Measurements from ENCODE around the gene DUSP8. TPM values are rescaled to one million over a fixed set of nuclear protein-coding genes. Genes with fewer than 3 reads are reported as not detected.
"Not testable (repeated sequence)": the region's sequence is repeated elsewhere in the genome, so short reads cannot be mapped to it uniquely, and the experiment has no call there.

The DUSP8 gene
- total RNA-seq, 2 donors from 2014 or later = 79.5 to 90.1 TPM

- Mint-ChIP-seq H3K36me3 (ENCODE audit: low read depth) (peaks cover 5% of the 10 kb centered on the region), H3K4me3 (no peak overlapping the region), H3K27ac (no peak overlapping the region), H3K4me1 (peaks cover 28% of the 10 kb centered on the region), H3K27me3 (peaks cover 67% of the 10 kb centered on the region)
- no peak for ATAC-seq
- DNase-seq = no peak
- H3K9me3 ChIP-seq (ENCODE audit: control insufficient read depth, low read length, poor library complexity, severe bottlenecking) = no peaks in the 10 kb centered on the region
Observed at GRCh38 chr11:1598816-1599215, 26.7 kb upstream of the DUSP8 start.

DNA sequence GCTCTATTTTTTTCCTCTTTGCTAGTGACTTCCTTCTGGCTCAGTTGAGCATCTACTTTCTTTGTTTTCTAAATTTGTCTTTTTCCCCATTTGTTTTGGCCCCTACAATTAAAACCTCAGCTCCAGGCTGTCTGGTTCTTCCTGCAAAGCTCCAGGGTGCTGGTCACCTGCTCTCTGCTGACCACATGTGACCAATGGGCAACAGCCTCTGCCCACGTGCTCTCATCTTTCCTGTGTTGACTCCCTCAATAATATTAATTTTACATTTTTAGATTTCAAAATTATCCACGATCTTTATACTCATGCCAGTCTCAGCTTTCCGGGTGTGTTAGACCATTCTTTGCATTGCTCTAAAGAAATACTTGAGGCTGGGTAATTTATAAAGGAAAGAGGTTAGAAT is 26.3 kb upstream of the DUSP8 start:
- H3K4me1 Mint-ChIP-seq = peaks cover 24% of the 10 kb centered on the region
- DNase-seq; ATAC-seq; H3K27ac Mint-ChIP-seq; H3K4me3 Mint-ChIP-seq; H3K36me3 Mint-ChIP-seq (ENCODE audit: low read depth); H3K9me3 ChIP-seq (ENCODE audit: control insufficient read depth, low read length, poor library complexity, severe bottlenecking): not testable (repeated sequence)
- H3K27me3 Mint-ChIP-seq = peaks cover 62% of the 10 kb centered on the region

- peaks cover 2% of the 10 kb centered on the region for H3K36me3 Mint-ChIP-seq (ENCODE audit: low read depth)
- ATAC-seq (no peak), DNase-seq (no peak)
- no peak within 1 kb of the TSS for H3K27ac Mint-ChIP-seq
- no peaks in the 10 kb centered on the region for H3K9me3 ChIP-seq (ENCODE audit: control insufficient read depth, low read length, poor library complexity, severe bottlenecking)
- peaks cover 23% of the 10 kb centered on the region for H3K4me1 Mint-ChIP-seq
- H3K27me3 Mint-ChIP-seq = peaks cover 58% of the 10 kb centered on the region
- H3K4me3 Mint-ChIP-seq = no peak within 1 kb of the TSS
Observed at GRCh38 chr11:1597994-1598380, 25.9 kb upstream of the DUSP8 start, which contains the start of gene KRTAP5-2. Gene KRTAP5-2, minus strand, starts transcription at chr11:1598294. Its CDS starts 44 bp downstream, at chr11:1598250.

GRCh38 chr11:1597331-1597993 is 25.4 kb upstream of the DUSP8 start:
- Mint-ChIP-seq H3K4me3 (no peak overlapping the region), H3K4me1 (peaks cover 23% of the 10 kb centered on the region), H3K27me3 (peaks cover 56% of the 10 kb centered on the region), H3K27ac (no peak overlapping the region), H3K36me3 (ENCODE audit: low read depth) (peaks cover 2% of the 10 kb centered on the region)
- H3K9me3 ChIP-seq (ENCODE audit: control insufficient read depth, low read length, poor library complexity, severe bottlenecking) = no peaks in the 10 kb centered on the region
- no peak for DNase-seq
- ATAC-seq = no peak

GRCh38 chr11:1596576-1597121 is 24.6 kb upstream of the DUSP8 start:
- H3K27ac Mint-ChIP-seq; ATAC-seq; H3K9me3 ChIP-seq (ENCODE audit: control insufficient read depth, low read length, poor library complexity, severe bottlenecking); H3K36me3 Mint-ChIP-seq (ENCODE audit: low read depth); DNase-seq; H3K4me3 Mint-ChIP-seq: not testable (repeated sequence)
- H3K4me1 Mint-ChIP-seq = peaks cover 23% of the 10 kb centered on the region
- peaks cover 52% of the 10 kb centered on the region for H3K27me3 Mint-ChIP-seq

DNA sequence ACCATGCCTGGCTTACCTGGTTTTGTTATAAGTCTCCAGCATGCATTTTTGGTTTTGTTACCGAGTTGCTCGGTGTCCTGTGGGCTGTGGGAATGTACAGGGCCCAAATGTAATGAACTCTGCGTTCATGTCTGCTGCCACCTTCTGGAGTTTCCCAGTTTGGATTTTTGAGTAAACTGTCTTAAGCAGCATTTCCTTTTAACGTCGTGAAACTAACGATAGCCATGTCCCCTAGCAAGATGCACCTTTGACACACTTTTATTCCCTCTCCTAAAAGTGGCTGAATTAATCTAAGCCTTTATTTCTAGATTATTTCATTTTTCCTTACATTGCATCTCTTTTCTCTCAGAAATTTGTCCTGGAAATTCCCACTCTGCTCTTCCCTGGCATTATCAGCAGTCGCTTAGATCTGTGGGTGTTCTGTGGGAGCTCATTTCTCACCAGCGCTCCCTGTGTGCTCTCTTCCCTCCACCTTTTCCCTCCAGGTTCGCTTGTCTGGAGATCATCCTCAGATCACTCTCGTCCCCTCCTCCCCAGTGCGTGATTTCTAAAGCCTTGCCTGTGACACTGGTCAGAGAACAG is 24.0 kb upstream of the DUSP8 start:
- not testable (repeated sequence) for DNase-seq; H3K9me3 ChIP-seq (ENCODE audit: control insufficient read depth, low read length, poor library complexity, severe bottlenecking); ATAC-seq; H3K27ac Mint-ChIP-seq; H3K4me3 Mint-ChIP-seq; H3K36me3 Mint-ChIP-seq (ENCODE audit: low read depth)
- peaks cover 47% of the 10 kb centered on the region for H3K27me3 Mint-ChIP-seq
- H3K4me1 Mint-ChIP-seq = peaks cover 23% of the 10 kb centered on the region

GRCh38 chr11:1592628-1593027 is 20.6 kb upstream of the DUSP8 start:
- no peaks in the 10 kb centered on the region for H3K9me3 ChIP-seq (ENCODE audit: control insufficient read depth, low read length, poor library complexity, severe bottlenecking)
- DNase-seq = no peak
- H3K27ac Mint-ChIP-seq = no peak overlapping the region
- H3K4me1 Mint-ChIP-seq = peaks cover 31% of the 10 kb centered on the region
- no peak for ATAC-seq
- H3K27me3 Mint-ChIP-seq = peaks cover 22% of the 10 kb centered on the region
- H3K4me3 Mint-ChIP-seq = no peak overlapping the region
- H3K36me3 Mint-ChIP-seq (ENCODE audit: low read depth) = peaks cover 6% of the 10 kb centered on the region

DNA sequence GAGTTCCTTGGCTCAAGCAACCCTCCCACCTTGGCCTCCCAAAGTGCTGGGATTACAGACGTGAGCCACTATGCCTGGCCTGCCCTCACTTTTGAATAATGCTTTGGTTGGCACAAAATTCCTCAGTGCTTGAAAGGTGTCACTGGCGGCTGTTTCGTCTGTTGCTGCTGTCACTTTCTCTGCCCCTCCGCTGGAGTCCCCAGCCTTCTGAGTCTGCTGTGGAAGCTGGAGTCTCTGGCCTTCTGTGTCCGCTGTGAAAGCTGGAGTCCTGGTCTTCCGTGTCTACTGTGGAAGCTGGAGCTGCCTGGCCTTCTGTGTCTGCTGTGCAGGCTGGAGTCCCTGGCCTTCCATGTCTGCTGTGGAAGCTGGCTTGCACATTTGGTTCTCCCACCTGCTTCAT is 17.9 kb upstream of the DUSP8 start:
- no peaks in the 10 kb centered on the region for H3K9me3 ChIP-seq (ENCODE audit: control insufficient read depth, low read length, poor library complexity, severe bottlenecking)
- no peak for ATAC-seq
- H3K4me3 Mint-ChIP-seq = peak overlapping the region; percentile 31
- H3K27me3 Mint-ChIP-seq = peaks cover under 1% of the 10 kb centered on the region
- H3K4me1 Mint-ChIP-seq = peaks cover 19% of the 10 kb centered on the region
- peaks cover 4% of the 10 kb centered on the region for H3K36me3 Mint-ChIP-seq (ENCODE audit: low read depth)
- H3K27ac Mint-ChIP-seq = peak overlapping the region; percentile 83
- no peak for DNase-seq

GRCh38 chr11:1589191-1589963 is 17.3 kb upstream of the DUSP8 start:
- Mint-ChIP-seq H3K4me1 (peaks cover 16% of the 10 kb centered on the region), H3K27ac (peak overlapping the region; percentile 83), H3K4me3 (peak overlapping the region; percentile 63)
- H3K9me3 ChIP-seq (ENCODE audit: control insufficient read depth, low read length, poor library complexity, severe bottlenecking); DNase-seq; H3K36me3 Mint-ChIP-seq (ENCODE audit: low read depth); H3K27me3 Mint-ChIP-seq: not testable (repeated sequence)
- peak; percentile 79 for ATAC-seq

DNA sequence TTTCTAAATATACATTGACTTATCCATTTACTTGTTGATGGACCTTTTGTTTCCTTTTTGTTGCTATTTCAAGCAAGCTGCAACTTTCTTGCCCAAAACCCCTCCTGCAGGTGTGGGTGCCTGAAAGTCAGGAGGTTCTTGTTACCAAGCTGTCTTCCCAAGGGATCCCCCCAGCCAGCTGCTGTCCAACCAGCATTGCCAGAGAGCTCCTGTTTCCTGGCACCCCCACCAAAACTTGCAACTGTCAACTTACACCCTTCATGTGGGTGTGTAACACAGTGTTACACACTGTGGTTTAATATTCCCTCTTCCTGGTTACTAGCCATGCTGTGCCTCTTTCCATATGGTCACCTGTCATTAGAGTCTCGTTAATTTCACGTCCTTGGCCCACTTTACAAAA is 14.6 kb upstream of the DUSP8 start:
- no peaks in the 10 kb centered on the region for H3K27me3 Mint-ChIP-seq
- DNase-seq (no peak), ATAC-seq (no peak)
- peaks cover 14% of the 10 kb centered on the region for H3K4me1 Mint-ChIP-seq
- peak overlapping the region; percentile 83 for H3K27ac Mint-ChIP-seq
- H3K36me3 Mint-ChIP-seq (ENCODE audit: low read depth) = peaks cover 4% of the 10 kb centered on the region
- H3K4me3 Mint-ChIP-seq = no peak overlapping the region
- no peaks in the 10 kb centered on the region for H3K9me3 ChIP-seq (ENCODE audit: control insufficient read depth, low read length, poor library complexity, severe bottlenecking)

- not testable (repeated sequence) for DNase-seq; ATAC-seq; H3K27ac Mint-ChIP-seq; H3K9me3 ChIP-seq (ENCODE audit: control insufficient read depth, low read length, poor library complexity, severe bottlenecking); H3K27me3 Mint-ChIP-seq; H3K36me3 Mint-ChIP-seq (ENCODE audit: low read depth)
- peaks cover 14% of the 10 kb centered on the region for H3K4me1 Mint-ChIP-seq
- H3K4me3 Mint-ChIP-seq = peak within 1 kb of the TSS; percentile 62
Observed at GRCh38 chr11:1584661-1585370, 12.7 kb upstream of the DUSP8 start, which contains the start of gene KRTAP5-1. Gene KRTAP5-1, minus strand, starts transcription at chr11:1585283. Its CDS starts 34 bp downstream, at chr11:1585249.

- not testable (repeated sequence) for H3K36me3 Mint-ChIP-seq (ENCODE audit: low read depth); DNase-seq; H3K4me1 Mint-ChIP-seq; H3K4me3 Mint-ChIP-seq; H3K27me3 Mint-ChIP-seq; H3K9me3 ChIP-seq (ENCODE audit: control insufficient read depth, low read length, poor library complexity, severe bottlenecking); ATAC-seq; H3K27ac Mint-ChIP-seq
Observed at GRCh38 chr11:1582909-1583308, 10.8 kb upstream of the DUSP8 start.

DNA sequence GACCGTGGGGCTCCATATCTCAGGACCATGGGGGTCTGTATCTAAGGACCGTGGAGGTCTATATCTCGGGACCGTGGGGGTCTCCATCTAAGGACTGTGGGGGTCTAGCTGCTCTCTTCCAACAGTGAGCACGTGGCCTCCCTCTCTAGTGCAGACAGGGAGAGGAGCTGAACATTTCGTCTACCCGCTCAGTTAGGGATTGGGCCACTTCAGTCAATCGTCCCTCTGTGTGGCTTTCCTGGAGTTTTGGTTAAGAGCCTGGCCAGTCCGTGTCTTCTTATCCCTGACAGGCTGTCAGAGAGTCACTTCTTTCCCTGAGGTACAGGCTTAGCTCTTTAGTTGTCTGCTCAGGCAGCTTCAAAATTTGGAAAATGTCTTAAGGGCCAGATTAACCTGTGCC is 9.9 kb upstream of the DUSP8 start:
- no peaks in the 10 kb centered on the region for H3K36me3 Mint-ChIP-seq (ENCODE audit: low read depth)
- no peak overlapping the region for H3K27ac Mint-ChIP-seq
- DNase-seq = no peak
- peaks cover 9% of the 10 kb centered on the region for H3K9me3 ChIP-seq (ENCODE audit: control insufficient read depth, low read length, poor library complexity, severe bottlenecking)
- peaks cover 5% of the 10 kb centered on the region for H3K4me1 Mint-ChIP-seq
- no peaks in the 10 kb centered on the region for H3K27me3 Mint-ChIP-seq
- no peak overlapping the region for H3K4me3 Mint-ChIP-seq
- ATAC-seq = no peak
